GM23248 (cell line): ENCODE measurements around the gene DPYSL5.

ENCODE experiments used
- EZH2 ChIP-seq: fragments of 200-600 bp; sonication (generic); IDR thresholded peaks from 2 replicates; pipeline ENCODE4 v1.6.1; 2018; ENCODE audit warnings: antibody characterized with exemption, mild to moderate bottlenecking; ENCODE audit not compliant: insufficient read depth, poor library complexity, severe bottlenecking
- EZH2phosphoT487 ChIP-seq: fragments of 200-600 bp; sonication (generic); IDR thresholded peaks from 2 replicates; pipeline ENCODE4 v1.6.1; 2018; ENCODE audit warnings: antibody characterized with exemption, moderate library complexity, mild to moderate bottlenecking, low read depth; ENCODE audit not compliant: insufficient read depth

GRCh38 chr2:26900831-26901321 is 52.9 kb downstream of the DPYSL5 start:
- TF ChIP-seq EZH2phosphoT487 (no peak), EZH2 (no peak)
